ENCODE measurements around the gene ZNF474.
"Not testable (repeated sequence)": the region's sequence is repeated elsewhere in the genome, so short reads cannot be mapped to it uniquely, and the experiment has no call there.

The ZNF474 gene

DNA sequence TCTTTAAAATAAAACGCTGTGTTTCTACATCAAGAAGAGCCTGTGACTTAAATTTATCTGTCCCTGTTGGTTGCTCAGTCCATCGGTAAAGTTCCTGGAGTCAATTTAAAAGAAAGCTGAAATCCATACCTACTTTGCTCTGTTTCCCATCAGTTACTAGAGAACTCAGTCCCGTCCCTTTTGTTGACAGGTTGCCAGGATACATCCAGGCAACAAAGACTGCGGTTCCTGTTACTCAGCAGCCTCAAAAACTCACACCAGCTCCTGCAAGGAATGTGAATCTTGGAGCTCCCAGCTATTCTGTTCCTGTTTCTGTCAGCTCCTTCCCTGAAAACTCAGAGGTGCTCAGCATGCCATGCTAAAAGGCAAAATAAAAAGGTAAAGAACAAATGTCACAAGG, at the start of gene ZNF474:
Gene ZNF474, plus strand, starts transcription at position 241 of the 400 bp plus-strand sequence. CDS start 22,445 bp downstream, outside the sequence.
- no peak for DNase-seq (ENCODE audit: low read depth)

DNA sequence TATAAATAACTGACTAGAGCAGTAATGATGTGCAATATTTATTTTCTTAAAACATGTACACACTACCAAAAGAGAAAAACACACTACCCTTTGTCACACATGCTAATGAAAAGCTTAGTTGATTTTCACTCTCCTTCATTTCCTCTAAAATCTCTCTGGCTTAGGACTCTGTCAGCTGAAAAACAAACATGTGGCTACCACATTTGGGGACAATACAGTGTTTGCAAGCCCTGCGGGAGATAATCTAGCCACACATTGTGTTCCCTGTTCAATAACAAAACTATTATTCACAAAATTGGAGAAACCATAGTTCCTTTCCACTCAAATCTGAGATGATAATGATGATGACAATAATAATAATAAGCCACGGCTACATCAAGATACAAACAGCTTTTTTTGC, 47.8 kb upstream of the ZNF474 start:
- DNase-seq (ENCODE audit: low read depth) = no peak

DNA sequence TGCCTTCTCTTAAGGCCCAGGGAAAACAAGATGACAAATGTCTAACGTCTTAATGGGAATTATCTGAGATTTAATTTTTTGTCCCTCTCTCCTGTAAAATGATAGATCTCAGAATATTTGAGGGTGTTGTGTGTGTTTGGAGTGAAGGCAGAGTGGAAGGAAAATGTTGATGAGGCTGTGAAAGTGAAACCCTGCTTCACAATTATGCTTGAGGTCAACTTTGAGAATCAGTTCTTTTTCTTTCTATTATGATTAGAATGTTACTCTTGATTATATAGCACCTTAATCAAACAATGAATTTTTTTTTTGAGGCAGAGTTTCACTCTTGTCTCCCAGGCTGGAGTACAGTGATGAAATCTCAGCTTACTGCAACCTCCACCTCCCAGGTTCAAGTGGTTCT, 45.8 kb upstream of the ZNF474 start:
- no peak for DNase-seq (ENCODE audit: low read depth)

DNA sequence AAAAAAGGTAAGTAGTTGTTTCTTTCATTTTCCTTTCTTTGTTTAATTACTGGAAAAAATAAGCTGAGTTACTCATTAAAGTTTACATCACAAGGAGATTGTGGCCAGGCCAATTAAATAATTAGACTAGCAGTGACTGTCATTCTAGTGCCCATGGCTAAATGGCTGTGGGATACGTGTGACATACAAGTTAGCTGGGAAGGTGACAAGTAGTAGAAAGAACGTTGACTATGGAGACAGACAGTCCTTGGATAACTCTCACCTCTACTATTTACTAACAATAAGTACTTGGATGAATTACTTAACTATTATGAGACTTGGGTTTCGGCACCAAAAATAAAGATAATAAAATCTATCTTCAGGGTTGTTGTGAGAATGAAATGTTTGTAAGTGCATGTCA, 44.3 kb upstream of the ZNF474 start:
- no peak for DNase-seq (ENCODE audit: low read depth)

DNA sequence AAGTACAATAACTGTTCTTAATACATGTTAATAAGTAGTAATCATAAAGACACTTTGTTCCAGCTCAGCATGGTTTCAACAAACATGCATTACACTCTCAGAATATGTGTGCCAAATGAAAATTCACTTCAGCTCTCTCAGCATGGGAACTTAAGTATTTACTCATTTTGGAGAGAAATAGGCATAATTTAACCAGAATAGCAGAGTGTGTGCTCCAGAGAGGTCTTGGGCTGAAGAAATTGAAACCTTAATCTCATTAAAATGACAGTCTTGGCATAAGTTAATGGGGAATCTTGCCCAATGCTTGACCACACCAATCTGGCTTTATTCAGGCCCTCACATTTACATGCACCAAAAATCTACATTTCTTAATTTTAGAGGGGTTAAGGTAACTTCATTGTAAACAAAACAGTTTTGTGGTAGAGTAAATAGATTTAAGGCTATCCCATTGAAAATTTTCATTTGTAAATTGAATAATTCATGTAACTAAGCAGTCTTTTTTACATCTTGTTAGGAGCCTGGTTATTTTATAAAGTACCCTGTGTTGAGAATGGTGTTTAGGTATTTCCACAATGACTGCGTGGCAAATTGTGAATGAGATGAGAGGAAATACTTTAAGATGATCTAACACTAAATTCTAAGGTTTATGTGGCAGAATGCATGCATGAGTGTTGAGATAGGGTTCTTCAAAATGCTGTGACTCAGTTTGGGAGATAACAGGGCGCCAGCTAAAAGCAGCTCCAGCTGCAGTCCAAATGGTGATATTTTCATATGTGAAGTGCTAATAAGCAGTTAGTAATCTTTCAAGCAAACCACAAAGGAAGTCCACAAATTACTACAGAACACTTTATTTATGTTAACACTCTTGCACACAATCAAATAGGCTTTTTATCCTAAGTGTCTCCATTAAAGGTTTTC, 40.0 kb upstream of the ZNF474 start:
- no peak for DNase-seq (ENCODE audit: low read depth)

DNA sequence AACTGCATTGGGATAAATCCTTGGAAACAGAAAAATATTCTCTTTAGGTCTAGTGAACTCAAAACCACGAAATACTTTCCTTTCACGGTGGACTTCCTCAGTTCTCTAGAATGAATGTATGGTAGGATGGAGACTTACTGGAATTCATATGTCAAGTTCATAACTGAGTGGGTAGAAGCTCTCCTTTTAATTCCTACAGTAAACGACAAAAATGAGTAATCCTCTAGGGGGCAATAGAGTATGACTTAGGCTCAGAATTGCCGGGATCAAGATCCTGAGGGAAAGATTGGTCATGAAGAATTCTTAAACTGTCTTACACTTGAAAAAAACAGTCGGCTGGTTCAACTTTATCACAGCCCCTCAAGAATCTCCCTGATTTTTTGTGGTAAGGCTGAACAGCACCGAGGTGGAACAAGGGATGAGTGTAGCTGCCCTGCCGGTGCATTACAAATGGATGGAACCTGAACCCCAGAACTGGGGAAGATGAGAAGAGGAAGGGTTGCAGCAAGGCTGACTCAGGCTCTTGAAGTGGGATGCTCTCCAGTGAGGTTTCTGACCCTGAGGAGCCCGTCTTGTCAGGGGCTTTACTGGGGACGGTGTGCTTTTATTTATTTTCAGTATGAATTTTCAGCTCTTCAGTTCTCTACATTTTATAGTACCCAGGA, 37.3 kb upstream of the ZNF474 start:
- DNase-seq (ENCODE audit: low read depth) = no peak

DNA sequence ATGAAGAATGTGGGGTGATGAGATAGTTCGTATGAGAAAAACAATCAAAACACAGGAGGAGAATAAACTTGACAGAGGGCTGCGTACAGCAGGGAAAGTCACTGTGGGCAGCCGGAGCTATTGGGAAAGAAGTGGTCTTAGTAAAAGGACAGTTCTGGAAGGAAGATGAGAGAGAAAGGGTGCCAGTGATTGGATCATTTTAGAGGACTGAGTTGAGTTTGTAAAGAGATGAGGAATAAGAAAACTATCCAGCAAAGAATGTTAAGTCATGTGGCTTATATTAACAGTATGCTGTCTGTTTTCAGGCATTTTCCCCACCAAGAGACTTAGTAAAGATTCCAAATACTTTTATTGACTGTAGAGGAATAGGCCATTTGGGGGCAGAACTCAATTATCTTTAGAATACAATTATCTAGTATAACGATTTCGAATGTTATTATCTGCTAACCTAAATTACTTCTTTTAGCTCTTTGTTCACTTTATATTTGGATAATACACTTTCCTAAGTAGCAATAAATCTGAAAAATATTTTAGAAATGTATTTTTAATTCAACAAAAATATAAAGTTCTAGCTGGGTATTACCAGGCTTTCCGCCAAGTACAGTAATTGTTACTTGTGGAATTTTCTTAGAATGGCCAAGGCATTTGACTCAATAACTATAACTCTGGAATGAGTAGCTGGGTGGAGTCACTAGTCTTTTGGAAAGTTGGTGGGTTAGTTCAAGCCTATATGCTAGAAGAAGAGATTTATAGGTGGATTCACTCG, 35.7 kb upstream of the ZNF474 start:
- DNase-seq (ENCODE audit: low read depth) = no peak

DNA sequence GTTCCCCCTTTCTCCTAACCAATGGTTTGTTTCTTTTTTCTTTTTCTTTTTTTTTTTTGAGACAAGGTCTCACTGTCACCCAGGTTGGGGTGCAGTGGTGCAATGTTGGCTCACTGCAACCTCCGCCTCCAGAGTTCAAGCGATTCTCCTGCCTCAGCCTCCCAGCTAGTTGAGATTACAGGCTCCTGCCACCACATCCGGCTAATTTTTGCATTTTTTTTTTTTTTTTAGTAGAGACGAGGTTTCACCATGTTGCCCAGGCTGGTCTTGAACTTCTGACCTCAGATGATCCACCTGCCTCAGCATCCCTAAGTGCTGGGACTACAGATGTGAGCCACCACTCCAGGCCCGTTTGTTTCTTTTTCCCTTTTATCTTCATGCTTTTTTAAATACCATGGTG, 35.1 kb upstream of the ZNF474 start:
- not testable (repeated sequence) for DNase-seq (ENCODE audit: low read depth)

DNA sequence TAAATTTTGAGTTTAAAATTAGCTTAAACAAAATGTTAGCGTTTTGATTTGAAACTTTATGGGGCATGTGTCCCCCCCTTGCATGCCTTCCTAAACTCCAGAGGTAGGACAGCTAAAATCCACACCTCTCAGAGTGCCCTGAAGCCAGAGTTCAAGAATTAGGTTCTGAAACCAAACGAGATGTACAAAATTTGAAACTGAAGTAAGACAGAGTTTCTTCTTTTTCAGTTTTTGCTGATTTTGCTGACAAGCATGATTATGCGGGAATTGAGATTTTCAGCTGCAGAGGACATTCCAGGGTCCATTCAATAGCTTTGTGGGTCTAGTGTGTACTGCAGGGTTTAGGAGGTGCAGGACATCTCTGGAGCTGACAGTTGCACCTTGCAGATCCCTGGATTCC, 34.2 kb upstream of the ZNF474 start:
- DNase-seq (ENCODE audit: low read depth) = no peak

DNA sequence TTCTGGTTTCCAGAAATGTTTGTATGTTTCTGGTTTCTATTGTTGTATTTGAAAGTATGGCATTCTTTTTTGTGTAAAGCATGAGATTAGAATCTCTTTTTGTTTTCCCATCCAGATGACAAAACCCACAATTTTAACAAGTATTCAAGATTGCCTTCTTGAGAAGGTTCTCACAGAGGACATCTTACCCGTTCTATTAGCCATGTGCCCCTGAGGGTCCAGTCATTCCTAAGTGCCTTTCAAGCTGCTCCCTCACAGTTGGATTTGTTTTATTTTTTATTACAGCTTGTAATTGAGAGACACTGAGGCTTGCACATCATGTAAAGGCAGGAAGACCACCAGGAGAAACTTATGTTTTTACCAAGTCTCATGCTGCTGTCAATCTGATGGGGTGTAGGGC, 32.0 kb upstream of the ZNF474 start:
- no peak for DNase-seq (ENCODE audit: low read depth)

DNA sequence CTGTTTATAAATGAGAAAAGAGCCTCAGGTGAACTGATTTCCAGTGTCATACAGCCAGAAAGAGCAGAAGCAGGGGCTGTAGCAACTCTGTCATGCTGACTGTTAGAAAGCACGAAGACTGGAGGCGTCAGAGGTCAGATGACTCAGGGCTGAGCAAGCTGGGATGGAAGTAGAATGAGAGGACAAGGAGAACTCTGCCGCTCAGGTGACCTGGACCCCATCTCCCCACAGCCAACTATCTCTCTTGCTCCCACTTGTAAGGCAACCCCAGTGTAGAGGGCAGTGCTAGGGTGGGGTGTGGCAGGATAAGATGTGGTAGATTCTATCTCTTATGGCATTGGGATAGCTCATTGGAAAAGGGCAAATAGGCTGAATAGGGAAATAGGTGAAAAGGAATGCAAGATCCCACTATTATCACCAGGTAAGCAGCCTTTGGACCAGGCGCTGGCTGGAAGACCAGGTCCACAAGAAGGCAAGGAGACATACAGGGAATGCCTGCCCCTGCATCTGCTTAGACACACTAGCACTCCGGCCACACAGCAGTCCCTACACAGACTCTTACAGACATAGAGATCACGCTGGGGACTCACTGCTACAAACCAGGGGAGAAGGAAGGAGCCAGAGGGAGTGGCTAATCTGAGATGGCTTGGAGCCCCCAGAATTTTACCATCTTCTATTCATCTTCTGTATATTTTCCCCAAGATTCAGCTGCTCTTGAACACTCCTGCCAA, 30.1 kb upstream of the ZNF474 start:
- no peak for DNase-seq (ENCODE audit: low read depth)

DNA sequence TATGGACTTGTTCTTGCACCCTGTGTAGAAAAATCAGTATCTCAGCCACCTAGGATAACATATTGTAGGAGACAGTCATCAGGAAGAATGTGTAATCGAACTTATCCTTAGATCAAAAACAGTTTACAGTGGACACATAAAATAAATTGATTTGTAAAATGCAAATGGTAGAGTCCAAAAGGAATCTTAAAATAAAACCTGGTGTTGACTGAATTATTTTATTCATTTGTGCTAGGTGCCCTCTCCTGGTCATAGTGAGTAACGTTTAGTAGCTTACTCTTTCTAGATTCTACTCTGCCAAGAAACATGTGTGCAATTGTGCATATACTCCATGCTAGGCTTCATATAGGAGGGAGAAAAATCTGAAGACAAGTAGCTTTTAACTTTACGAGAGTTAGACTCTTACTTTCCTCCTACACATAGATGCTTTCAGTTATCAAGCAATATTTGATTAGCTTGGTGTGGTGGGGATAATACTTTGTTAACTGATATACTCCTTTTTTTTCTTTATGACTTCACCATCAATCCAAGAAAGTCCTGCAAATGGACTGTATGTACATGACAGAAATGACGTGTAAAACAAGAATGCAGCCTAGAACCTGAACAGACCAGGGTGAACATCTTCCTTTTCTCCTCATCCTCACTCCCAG, 27.6 kb upstream of the ZNF474 start:
- DNase-seq (ENCODE audit: low read depth) = no peak

DNA sequence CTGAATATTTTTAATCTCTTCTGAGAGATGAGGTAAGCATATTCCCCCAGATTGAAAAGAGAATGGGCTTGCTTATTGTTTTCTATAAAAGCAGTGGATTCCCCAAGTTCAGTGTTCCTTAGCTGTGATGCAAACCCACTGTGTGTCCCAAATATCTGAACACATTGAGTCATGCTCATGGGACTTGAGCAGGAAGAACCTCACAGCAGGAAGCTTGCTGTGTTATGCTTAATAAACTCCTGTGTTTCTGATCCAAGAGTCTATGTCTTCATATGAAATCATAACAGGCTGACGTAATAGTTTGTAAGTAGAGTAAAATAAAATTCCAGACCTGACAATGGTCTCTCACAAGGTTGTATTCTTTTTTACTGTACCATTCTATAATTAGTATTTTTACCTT, 26.5 kb upstream of the ZNF474 start:
- no peak for DNase-seq (ENCODE audit: low read depth)

DNA sequence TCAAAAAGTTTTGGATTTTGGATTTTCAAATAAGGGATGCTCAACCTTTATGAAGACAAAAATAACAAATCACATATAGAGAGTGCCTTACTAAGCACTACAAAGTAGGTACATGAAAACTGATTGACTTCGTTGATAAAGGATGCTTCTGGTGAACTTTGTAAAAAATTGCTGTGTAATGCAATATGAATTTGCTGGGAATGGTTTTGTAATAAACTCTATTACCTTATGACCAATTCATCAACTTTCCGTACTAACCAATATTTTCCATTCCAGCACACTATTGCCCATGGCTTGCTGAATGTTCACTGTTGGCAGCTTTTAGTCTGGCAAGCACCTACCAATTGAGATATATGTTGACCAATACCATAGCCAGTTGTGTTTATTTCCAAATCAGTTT, 23.4 kb upstream of the ZNF474 start:
- no peak for DNase-seq (ENCODE audit: low read depth)

DNA sequence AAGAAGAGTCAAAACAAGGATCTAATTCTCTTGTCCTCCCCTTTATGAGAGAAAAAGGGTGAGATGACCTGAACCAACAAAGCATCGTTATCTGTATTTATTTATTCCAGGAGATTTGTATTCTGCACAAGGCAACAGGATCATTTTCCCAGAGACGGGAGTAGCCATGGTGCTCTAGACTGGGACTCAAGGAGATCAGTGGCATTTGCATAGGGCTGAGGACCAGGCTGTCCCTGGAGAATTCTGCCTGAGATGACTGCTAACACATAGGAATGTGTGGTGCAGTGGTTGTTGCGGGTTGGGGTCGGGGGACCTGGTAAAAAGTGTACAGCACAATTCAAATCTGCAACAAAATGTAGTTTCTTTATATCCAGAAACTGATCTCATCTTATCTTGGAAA, 22.3 kb upstream of the ZNF474 start:
- no peak for DNase-seq (ENCODE audit: low read depth)

DNA sequence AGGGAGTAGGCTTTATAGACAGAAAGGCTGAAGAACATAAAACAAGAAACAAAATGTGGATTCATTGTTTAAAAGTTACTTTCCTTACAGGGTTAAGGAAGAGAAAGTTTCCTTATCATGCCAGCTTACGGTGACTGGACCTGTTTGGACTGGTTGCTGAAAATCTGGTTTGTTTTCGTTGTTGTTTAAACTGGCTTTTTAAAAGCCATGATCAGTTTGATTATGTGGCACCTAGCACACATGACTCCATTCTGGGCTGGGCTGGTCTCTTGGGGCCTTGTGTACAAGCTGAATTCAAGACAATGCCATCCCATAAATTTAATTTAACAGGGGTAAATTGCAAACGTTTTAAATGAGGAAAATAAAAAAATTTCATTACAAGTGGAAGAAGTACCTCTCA, 18.4 kb upstream of the ZNF474 start:
- no peak for DNase-seq (ENCODE audit: low read depth)

DNA sequence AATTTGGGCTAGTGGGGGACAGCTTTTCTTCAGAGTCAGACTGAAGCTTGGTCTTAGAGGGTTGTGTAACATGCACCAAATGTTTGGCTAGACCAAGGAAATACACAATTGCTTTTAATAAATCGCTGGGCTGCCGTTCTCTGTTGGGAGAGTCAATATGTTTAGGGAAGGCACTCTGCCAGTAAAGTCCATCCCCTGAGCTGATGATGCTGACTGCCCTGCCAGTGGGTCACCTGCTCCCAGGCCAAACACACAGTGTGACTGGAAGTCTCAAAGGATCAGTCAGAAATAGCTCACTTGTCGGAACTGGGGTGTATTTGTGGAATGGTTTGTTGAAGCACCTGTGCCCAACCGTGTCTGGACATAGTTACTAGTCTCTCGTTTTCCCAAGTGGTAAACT, 17.9 kb upstream of the ZNF474 start:
- no peak for DNase-seq (ENCODE audit: low read depth)

DNA sequence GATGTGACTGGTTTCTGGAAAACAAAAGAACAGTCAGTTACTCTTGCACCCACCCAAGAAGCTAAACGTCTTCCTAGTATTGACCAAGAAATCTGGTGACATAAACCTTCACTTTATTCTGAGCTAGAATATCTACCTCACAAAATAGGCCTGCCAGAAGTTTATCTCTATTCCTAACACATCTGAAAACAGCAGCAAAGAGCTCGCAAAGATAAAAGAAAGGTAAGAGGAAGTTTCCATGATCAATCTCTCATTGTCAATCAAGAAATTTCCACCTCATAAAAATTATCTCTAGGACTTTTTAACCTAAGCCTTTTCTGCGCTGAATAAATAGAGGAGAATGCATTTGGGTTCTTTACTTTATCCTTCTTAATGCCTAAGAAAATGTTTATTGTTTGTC, 17.3 kb upstream of the ZNF474 start:
- DNase-seq (ENCODE audit: low read depth) = no peak

DNA sequence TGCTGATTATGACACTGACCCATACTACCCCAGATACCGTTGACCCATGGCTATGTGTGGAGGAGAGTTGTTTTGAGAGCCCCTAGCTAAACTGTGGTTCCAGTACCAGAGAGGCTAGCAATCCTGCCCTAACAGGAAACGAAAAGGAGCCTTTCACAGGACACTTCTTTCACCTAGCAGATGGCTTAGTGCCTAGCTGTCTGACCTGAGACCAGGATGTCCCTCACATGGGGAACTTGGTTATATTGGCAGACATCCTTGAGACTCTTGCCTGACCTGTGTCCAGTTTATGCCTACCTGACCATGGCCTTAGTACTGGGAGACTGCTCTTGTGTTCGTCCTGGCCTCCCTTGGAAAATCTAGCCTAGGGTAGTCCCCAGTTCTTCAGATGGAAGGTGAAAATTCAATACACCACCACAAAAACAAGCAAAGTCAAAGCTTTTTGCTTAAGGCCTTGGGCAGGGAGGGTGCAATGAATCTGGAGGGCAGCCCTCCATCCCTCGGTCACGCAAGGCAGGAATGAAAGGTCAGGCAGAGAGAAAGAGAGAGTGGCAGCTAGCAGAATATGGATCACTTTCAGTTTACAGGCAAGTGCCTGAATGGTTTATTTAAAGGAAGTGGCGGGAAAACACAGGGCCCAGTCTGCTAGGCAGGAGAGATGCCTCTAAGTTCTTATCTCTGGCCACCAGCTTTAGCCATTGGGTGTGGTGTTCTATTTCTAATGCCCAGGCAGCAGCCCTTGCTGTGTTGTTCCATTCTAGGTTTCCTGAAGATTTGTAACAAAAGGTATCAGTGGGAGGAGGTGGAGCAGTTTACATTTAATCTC, 16.4 kb upstream of the ZNF474 start:
- DNase-seq (ENCODE audit: low read depth) = no peak

DNA sequence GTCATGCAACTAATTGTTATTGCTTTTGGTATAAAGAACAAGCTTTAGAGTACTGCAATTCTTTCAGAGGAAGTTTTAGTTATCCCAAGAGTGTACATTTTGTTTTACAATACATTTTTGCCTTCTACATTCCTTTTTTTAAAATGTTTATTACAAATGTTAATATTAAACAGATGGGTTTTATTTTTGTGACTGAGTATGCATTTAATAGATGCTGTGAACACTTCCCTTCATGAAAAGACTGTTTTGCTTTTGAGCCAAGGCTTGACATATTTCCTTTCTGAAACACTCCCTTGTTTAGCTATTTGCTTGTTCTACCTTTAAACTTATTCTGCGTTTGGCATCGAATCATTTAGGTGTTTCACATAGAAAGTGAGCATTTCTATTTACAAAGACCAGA, 14.8 kb upstream of the ZNF474 start:
- no peak for DNase-seq (ENCODE audit: low read depth)
